Fibroblast of skin of back (primary cell): Measurements from ENCODE around the gene FCRLA.
A peak's percentile ranks its signal among the peaks of the same experiment; 100 is the strongest.
"Not testable (repeated sequence)": the region's sequence is repeated elsewhere in the genome, so short reads cannot be mapped to it uniquely, and the experiment has no call there.

Experiments
- DNase-seq: peaks from one replicate; pipeline ENCODE4 v3.0.0-alpha.2; 2013

The FCRLA gene

DNA sequence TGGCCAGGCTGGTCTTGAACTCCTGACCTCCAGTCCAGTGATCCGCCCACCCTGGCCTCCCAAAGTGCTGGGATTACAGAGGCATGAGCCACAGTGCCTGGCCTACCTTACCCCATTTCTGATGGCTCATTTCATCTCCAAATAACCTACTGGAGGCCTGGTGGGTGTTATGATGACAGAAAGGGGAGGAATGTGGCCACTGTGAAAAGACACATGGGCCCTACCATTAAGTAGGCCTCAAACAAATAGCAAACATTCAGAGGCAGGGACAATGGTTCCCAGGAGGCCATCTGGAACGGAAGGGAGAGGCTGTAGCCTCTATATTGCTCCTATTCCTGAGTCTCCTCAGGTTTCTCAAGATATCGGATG is 932 bp upstream of the FCRLA start:
- DNase-seq, result peak; percentile 91

GRCh38 chr1:161707503-161707902 is 474 bp downstream of the FCRLA start:
- DNase-seq, result no peak

DNA sequence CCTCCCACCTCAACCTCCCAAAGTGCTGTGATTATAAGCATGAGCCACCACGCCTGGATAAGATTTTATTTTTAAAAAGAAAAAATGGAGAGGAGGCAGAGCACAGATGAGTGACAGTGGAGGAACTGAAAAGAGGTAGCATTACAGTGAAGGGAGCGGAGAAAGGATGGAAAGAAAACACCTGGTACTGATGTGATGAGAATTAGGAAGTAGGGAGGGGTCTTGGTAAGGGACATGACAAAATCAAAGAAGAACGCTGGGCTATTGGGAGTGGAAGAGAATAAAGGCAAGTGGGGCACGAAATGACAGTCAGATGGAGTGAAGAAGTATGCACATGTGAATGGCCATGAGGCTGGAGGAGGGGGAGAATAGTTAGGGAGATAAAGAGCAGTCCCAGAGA is 2.3 kb downstream of the FCRLA start:
- DNase-seq, result no peak

DNA sequence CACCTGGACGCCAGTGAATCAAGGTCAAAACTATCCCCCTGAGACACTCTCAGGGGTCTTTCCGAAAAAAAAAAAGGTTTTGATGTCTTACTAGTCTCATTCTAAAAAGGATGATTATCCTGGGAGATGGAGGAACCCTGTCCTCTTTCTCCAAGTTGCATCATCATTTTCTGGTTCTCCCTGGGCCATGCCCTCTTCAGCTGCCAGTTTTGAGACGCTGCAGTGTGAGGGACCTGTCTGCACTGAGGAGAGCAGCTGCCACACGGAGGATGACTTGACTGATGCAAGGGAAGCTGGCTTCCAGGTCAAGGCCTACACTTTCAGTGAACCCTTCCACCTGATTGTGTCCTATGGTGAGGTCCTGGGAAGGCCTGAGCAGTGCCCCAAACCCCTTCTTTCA is 3.5 kb downstream of the FCRLA start:
- peak; percentile 20 for DNase-seq

GRCh38 chr1:161718559-161719324 is 11.7 kb downstream of the FCRLA start:
- no peak for DNase-seq

DNA sequence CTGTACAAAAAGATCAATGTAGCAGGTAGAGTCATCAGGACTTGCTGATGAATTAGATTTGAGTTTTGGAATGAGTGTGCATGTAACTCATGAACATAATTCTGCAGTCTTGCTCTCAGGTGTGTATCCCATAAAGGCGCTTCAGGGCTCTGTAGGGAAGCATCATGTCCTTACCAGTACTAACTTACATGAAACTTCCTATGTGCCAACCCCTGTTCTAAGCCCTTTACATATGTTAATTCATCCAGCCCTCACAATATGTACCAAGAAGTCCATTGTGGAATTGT is 12.2 kb downstream of the FCRLA start:
- DNase-seq, result no peak

DNA sequence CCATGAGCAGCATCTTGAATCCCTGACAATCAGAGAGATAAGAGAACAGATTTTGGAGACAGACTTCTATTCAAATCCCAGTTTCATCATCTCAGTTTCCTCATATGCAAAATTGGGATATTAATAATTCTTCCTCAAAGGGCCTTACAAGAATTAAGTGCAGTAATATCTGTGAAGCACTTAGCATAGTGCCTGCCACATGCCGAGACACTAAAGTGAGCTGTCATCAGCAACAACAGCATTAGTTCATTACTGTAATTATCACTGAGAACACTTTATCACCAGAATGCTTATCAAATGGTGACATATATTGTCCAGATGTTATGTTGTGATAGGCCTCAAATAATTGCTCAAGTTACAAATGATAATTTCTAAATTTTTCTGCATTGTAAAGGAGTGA is 13.4 kb downstream of the FCRLA start:
- no peak for DNase-seq

- DNase-seq, result no peak
Observed at GRCh38 chr1:161720956-161721737, 14.1 kb downstream of the FCRLA start, which contains the start of gene FCRLB. TSS of gene FCRLB (plus strand) at chr1:161721544. CDS start at chr1:161722673, 1,129 bp downstream.

DNA sequence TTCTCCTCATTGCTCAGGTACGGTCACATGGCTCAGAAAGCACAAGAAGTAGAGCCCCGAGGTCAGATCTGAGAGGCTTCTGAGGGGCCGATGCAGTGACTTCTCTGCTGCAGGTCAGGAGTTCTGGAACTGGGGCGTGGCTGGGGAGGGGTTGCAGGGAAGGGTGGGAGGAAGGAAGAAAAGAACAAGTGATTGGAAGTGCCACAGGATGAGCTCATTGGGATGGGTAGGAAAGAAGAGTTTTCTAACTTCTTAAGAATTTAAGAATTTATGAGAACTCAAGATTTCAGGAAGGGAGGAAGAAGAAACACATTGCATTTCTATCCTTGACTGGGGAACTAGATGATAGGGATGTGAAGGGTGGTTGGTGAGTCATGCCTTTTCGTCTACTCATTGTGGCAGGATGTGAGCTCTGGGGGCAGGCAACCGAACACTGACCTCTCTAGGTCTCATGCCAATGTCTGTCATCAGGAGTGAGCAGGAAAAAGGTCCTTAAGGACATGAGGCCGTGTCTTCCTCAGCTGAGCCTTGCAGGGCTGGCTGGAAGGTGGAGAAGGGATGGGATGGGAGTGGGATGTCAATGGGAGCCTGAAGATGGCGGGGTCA is 14.8 kb downstream of the FCRLA start:
- DNase-seq, result peak; percentile 97

- no peak for DNase-seq
Observed at GRCh38 chr1:161722406-161722805, 15.4 kb downstream of the FCRLA start.

- no peak for DNase-seq
Observed at GRCh38 chr1:161723459-161724141, 16.6 kb downstream of the FCRLA start.

- not testable (repeated sequence) for DNase-seq
Observed at GRCh38 chr1:161725258-161725907, 18.4 kb downstream of the FCRLA start.

GRCh38 chr1:161725908-161726472 is 19.0 kb downstream of the FCRLA start:
- DNase-seq, result peak; percentile 65

DNA sequence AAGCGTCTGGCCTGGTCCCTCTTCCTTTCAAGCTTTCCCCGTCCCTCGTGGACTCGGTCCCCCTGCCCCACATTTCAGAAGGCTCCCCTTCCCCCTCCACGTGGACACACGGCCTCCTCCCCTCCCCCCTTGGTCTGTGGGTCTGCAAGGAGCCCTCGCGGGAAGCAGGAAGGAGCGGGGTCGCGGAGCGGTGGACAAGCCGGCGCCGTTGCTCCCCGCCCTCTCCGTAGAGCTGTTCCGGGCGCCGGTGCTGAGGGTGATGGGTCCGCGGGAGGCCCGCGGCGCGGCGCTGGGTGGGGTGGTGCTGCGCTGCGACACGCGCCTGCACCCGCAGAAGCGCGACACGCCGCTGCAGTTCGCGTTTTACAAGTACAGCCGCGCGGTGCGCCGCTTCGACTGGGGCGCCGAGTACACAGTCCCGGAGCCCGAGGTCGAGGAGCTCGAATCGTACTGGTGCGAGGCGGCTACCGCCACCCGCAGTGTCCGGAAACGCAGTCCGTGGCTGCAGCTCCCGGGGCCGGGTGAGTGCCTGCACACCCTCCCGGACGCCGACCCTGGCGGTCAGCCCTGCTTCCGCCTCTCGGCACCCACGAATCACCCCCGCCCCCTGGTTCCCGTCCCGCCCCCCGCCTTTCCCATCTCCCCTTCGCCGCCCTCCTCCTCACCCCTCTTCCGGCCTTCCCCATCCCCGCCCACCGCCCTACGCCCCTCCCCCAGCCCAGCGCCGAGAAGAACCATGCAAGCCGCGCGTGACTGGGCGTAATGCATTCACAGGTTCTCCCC is 19.6 kb downstream of the FCRLA start:
- DNase-seq, result peak; percentile 86

- DNase-seq, result peak; percentile 72
Observed at GRCh38 chr1:161727256-161727924, 20.4 kb downstream of the FCRLA start.

- no peak for DNase-seq
Observed at GRCh38 chr1:161728376-161729226, 21.6 kb downstream of the FCRLA start.

DNA sequence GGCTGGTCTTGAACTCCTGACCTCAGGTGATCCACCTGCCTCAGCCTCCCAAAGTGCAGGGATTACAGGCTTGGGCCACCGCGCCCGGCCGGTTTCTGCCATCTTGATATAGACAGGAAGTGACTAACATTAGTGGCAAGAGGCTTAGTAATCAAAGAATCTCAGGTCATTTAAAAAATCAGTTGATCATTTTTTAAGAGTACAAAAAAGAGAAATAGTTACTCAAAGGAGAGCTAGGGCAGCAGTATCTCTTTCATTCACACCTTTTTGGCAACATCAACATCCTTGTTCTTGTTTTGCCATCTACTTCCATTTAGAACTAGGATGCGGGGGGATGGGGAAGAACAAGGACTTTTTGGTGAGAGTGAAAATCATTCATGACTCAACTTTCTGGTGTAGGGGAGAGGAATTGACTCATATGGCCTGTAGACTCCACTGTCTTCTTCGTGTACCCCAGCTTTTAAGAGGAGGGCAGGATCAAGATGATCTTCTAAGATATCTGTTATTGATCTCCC is 23.1 kb downstream of the FCRLA start:
- peak; percentile 69 for DNase-seq

GRCh38 chr1:161731241-161731640 is 24.2 kb downstream of the FCRLA start:
- no peak for DNase-seq

- no peak for DNase-seq
Observed at GRCh38 chr1:161731981-161732718, 25.1 kb downstream of the FCRLA start.
